Mucosa of descending colon (tissue), 3 donors: ENCODE data around the gene FUCA2. TPM values are rescaled to one million over a fixed set of nuclear protein-coding genes. Genes with fewer than 3 reads are reported as not detected.
A peak's percentile ranks its signal among the peaks of the same experiment; 100 is the strongest.

ENCODE experiments used
- ATAC-seq: fragments of 200-7000 bp; cut with Tn5 transposase; one replicate; pipeline ENCODE4 v1.9.1; 2020; ENCODE audit warnings: mild to moderate bottlenecking, moderate library complexity
- DNase-seq, 3 donors: peaks; one replicate each; pipeline ENCODE4 v3.0.0-alpha.2; 2020
- H3K36me3 ChIP-seq: fragments of 200-600 bp; one replicate; pipeline ENCODE4 v1.8.0; 2021; ENCODE audit warnings: low read depth, mild to moderate bottlenecking
- H3K4me1 ChIP-seq: fragments of 200-600 bp; one replicate; pipeline ENCODE4 v1.8.0; 2021; ENCODE audit warnings: low read depth, mild to moderate bottlenecking
- H3K4me3 ChIP-seq: fragments of 200-600 bp; one replicate; pipeline ENCODE4 v1.8.0; 2021; ENCODE audit warnings: mild to moderate bottlenecking
- H3K9me3 ChIP-seq: fragments of 200-600 bp; one replicate; pipeline ENCODE4 v1.8.0; 2021; ENCODE audit warnings: mild to moderate bottlenecking
- CTCF ChIP-seq: fragments of 200-600 bp; IDR thresholded peaks from one replicate; pipeline ENCODE4 v1.8.0; 2022; ENCODE audit warnings: antibody characterized with exemption, mild to moderate bottlenecking
- intact Hi-C, 2 donors: fragments of 100-400 bp; cut with DNase I in 1 of 2; cut with micrococcal nuclease in 1 of 2; formaldehyde crosslinking; loops; one replicate each; pipeline versions ENCODE4 v1.11.0 to v1.11.1; 2022; cut with DNase I, micrococcal nuclease
- total RNA-seq, 3 donors: library from RNA; stranded (reverse); fragmentation: NEBNext Ultra II Directional in 2 of 3; extraction: Animal tissue kit (Norgen Biotek cat#: 25700) in 2 of 3; gene quantifications; one replicate each; pipeline versions ENCODE4 v1.2.1 to v1.2.4, GENCODE V29; 2021 to 2023
- donor health status: DM: no; HTN: no; CAD: no; lungs with moderate emphysema.
- donor health status: DM: no; HTN: no; CAD: no.
- donor health status: DM: no; HTN: yes; CAD: no.

FUCA2 gene
- total RNA-seq, 3 donors from 2014 or later: 43.6 to 92.3 (median 67.7) TPM

GRCh38 chr6:143545976-143546547 is 34.5 kb upstream of the FUCA2 start:
- intact Hi-C loops: no loop called here
- H3K9me3 ChIP-seq: no peaks in the 10 kb centered on the region
- H3K4me1 ChIP-seq: peaks cover 18% of the 10 kb centered on the region
- no peak overlapping the region for H3K4me3 ChIP-seq
- H3K36me3 ChIP-seq: no peaks in the 10 kb centered on the region
- peak; percentile 26 for ATAC-seq
- TF ChIP-seq CTCF: no peak
- no peak for DNase-seq

- no peak for ATAC-seq
- peaks cover 18% of the 10 kb centered on the region for H3K4me1 ChIP-seq
Observed at GRCh38 chr6:143545165-143545564, 33.6 kb upstream of the FUCA2 start.

GRCh38 chr6:143544011-143544696 is 32.6 kb upstream of the FUCA2 start:
- H3K36me3 ChIP-seq: no peaks in the 10 kb centered on the region
- no peak overlapping the region for H3K4me3 ChIP-seq
- no peak for TF ChIP-seq CTCF
- peaks cover 15% of the 10 kb centered on the region for H3K4me1 ChIP-seq
- H3K9me3 ChIP-seq: no peaks in the 10 kb centered on the region
- intact Hi-C loops: no loop called here
- DNase-seq (peak in 1 of 3 donors; percentile 29), ATAC-seq (peak; percentile 61)

More at GRCh38 chr6:143545165-143545564, 33.6 kb upstream of the FUCA2 start:
- DNase-seq: no peak
- Histone ChIP-seq H3K36me3 (no peaks in the 10 kb centered on the region), H3K9me3 (no peaks in the 10 kb centered on the region), H3K4me3 (no peak overlapping the region)
- TF ChIP-seq CTCF: no peak
- intact Hi-C loops: no loop called here

- H3K4me1 ChIP-seq: peaks cover 13% of the 10 kb centered on the region
- H3K9me3 ChIP-seq: no peaks in the 10 kb centered on the region
- H3K36me3 ChIP-seq: no peaks in the 10 kb centered on the region
- no peak for ATAC-seq
- no peak for DNase-seq
- TF ChIP-seq CTCF: no peak
- H3K4me3 ChIP-seq: no peak overlapping the region
- intact Hi-C loops: no loop called here
Observed at GRCh38 chr6:143543435-143543834, 31.9 kb upstream of the FUCA2 start.

- intact Hi-C loops: no loop called here
- Histone ChIP-seq H3K4me1 (peaks cover 18% of the 10 kb centered on the region), H3K9me3 (no peaks in the 10 kb centered on the region), H3K36me3 (no peaks in the 10 kb centered on the region), H3K4me3 (no peak overlapping the region)
- DNase-seq: no peak
- peak; percentile 42 for ATAC-seq
- TF ChIP-seq CTCF: no peak
Observed at GRCh38 chr6:143542888-143543287, 31.4 kb upstream of the FUCA2 start.
